GM12874 (cell line): ENCODE measurements around the gene ABCE1.

Source experiments
- TF ChIP-seq, protein P1 (sequence below): IDR thresholded peaks from 2 replicates; pipeline ENCODE4 v1.5.1; 2011; ENCODE audit warnings: low read depth, mild to moderate bottlenecking, control low read depth, low read length, moderate library complexity; ENCODE audit not compliant: insufficient read depth

ABCE1 gene

GRCh38 chr4:145131848-145132247 is 33.7 kb downstream of the ABCE1 start:
- TF ChIP-seq, protein P1, sequence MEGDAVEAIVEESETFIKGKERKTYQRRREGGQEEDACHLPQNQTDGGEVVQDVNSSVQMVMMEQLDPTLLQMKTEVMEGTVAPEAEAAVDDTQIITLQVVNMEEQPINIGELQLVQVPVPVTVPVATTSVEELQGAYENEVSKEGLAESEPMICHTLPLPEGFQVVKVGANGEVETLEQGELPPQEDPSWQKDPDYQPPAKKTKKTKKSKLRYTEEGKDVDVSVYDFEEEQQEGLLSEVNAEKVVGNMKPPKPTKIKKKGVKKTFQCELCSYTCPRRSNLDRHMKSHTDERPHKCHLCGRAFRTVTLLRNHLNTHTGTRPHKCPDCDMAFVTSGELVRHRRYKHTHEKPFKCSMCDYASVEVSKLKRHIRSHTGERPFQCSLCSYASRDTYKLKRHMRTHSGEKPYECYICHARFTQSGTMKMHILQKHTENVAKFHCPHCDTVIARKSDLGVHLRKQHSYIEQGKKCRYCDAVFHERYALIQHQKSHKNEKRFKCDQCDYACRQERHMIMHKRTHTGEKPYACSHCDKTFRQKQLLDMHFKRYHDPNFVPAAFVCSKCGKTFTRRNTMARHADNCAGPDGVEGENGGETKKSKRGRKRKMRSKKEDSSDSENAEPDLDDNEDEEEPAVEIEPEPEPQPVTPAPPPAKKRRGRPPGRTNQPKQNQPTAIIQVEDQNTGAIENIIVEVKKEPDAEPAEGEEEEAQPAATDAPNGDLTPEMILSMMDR: no peak

DNA sequence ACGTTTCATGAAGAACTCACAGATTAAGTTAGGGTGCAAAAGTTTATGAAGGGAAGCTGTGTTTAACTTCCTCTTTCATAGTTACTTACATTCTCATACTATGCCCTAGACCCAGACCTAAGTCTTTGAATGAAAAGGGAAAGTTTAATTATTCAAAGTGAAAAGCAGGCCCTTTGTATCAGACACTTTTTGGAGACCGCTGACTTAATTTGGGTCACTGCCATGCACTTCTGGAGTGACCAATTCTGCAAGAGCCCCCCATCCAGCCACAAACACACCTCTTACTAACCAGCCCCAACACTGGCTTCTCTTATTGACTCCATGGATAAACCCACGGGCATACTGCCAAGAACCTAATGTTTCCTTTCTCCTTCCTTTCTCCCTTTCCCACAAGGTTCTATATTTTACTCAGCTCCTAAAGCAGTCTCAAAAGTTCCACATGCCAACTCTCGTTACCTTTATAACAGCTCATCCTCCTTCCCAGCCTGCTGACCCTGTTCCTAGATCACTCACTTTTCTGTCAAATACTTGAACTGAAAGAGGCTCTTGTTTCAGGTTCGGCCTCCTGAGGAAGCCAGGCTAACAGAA is 34.5 kb downstream of the ABCE1 start:
- TF ChIP-seq, protein P1: no peak

- TF ChIP-seq, protein P1: no peak
Observed at GRCh38 chr4:145148980-145149379, 50.9 kb downstream of the ABCE1 start.

DNA sequence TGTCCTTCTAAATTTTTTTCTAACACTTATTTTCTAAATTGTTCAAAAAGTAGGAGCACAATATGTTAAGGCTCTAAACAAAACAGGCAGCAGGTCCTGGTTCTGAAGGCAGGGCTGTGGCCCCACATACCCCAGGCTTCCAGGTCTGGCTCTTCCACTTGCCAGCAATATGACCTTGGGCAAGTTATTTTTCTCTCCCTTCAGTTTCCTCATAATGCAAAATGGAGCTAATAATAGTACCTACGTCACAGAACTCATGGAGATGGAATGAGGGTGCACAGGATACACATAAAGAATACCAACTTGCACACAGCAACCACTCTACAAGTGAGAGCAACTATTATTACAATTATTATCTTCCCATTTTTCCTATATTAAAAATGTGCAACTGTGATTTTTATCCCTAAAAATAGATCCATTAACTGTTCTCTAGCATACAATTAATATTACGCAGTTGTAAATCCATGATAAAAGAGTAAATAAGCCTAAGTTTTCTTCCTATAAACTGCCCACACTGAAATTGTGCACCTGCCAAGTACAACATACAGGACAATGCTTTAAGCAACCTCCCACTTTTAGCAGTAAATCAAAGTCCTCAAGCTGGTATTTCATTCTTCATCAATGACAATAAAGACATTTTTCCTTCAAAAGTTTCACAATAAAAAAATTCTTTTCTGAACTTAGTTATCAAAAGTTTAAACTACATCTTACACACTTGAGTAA is 55.2 kb downstream of the ABCE1 start:
- TF ChIP-seq, protein P1: no peak

- TF ChIP-seq, protein P1: no peak
Observed at GRCh38 chr4:145153904-145154298, 55.8 kb downstream of the ABCE1 start.

- TF ChIP-seq, protein P1: peak; percentile 64
Observed at GRCh38 chr4:145154573-145154972, 56.5 kb downstream of the ABCE1 start.

- TF ChIP-seq, protein P1: no peak
Observed at GRCh38 chr4:145155268-145155870, 57.3 kb downstream of the ABCE1 start.
